DND-41 (cell line): ENCODE measurements around the gene SLC5A5.

Experiments
- ATAC-seq: fragments of 200-7000 bp; cut with Tn5 transposase; 3 replicates; pipeline ENCODE4 v1.9.1; 2021; ENCODE audit warnings: low read depth; ENCODE audit not compliant: insufficient read depth
- DNase-seq: peaks from one replicate; pipeline ENCODE4 v3.0.0-alpha.2; 2020
- H2AFZ ChIP-seq: 2 replicates; pipeline ENCODE4 v1.6.0; 2012; ENCODE audit warnings: low read depth, low read length
- H3K27ac ChIP-seq: 2 replicates; pipeline ENCODE4 v1.5.1; 2012; ENCODE audit warnings: low read length, inconsistent platforms
- H3K27me3 ChIP-seq: fragments of 200-600 bp; sonication (generic); 2 replicates; pipeline ENCODE4 v1.6.0; 2012; ENCODE audit warnings: low read length, mild to moderate bottlenecking, inconsistent platforms; ENCODE audit not compliant: insufficient read depth, poor library complexity
- H3K36me3 ChIP-seq: 2 replicates; pipeline ENCODE4 v1.5.1; 2012; ENCODE audit warnings: low read length, inconsistent platforms; ENCODE audit not compliant: insufficient read depth
- H3K4me1 ChIP-seq: 2 replicates; pipeline ENCODE4 v1.5.1; 2012; ENCODE audit warnings: mild to moderate bottlenecking, low read length; ENCODE audit not compliant: insufficient read depth
- H3K4me2 ChIP-seq: 2 replicates; pipeline ENCODE4 v1.6.0; 2012; ENCODE audit warnings: mild to moderate bottlenecking, moderate library complexity, low read length, inconsistent platforms; ENCODE audit not compliant: insufficient read depth
- H3K4me3 ChIP-seq, 2 experiments: fragments of 200-600 bp in 1 of 2; shearing (Covaris generic) in 1 of 2; 2 replicates each; pipeline ENCODE4 v1.5.1; 2012 to 2016; ENCODE audit warnings: inconsistent platforms in 2 of 2, low read length in 2 of 2, mild to moderate bottlenecking in 2 of 2, low read depth in 1 of 2, moderate library complexity in 1 of 2
- H3K79me2 ChIP-seq: 2 replicates; pipeline ENCODE4 v1.6.0; 2012; ENCODE audit warnings: low read length, inconsistent platforms; ENCODE audit not compliant: insufficient read depth
- H3K9ac ChIP-seq: 2 replicates; pipeline ENCODE4 v1.6.0; 2012; ENCODE audit warnings: low read depth, mild to moderate bottlenecking, inconsistent platforms, low read length, moderate library complexity
- H3K9me3 ChIP-seq: 2 replicates; pipeline ENCODE4 v1.5.1; 2012; ENCODE audit warnings: low read length, moderate library complexity, mild to moderate bottlenecking, inconsistent platforms; ENCODE audit not compliant: insufficient read depth, severe bottlenecking
- H4K20me1 ChIP-seq: 2 replicates; pipeline ENCODE4 v1.6.0; 2012; ENCODE audit warnings: low read length; ENCODE audit not compliant: insufficient read depth
- EZH2 ChIP-seq: IDR thresholded peaks from 3 replicates; pipeline ENCODE4 v1.6.1; 2012; ENCODE audit warnings: borderline replicate concordance, low read depth, mild to moderate bottlenecking, moderate library complexity, low read length, inconsistent platforms; ENCODE audit not compliant: severe bottlenecking
- TF ChIP-seq, protein P1 (sequence below): IDR thresholded peaks from 2 replicates; pipeline ENCODE4 v1.5.1; 2012; ENCODE audit warnings: borderline replicate concordance, low read length, moderate library complexity, mild to moderate bottlenecking; ENCODE audit not compliant: poor library complexity, severe bottlenecking; ENCODE audit errors: extremely low read depth

Gene SLC5A5

DNA sequence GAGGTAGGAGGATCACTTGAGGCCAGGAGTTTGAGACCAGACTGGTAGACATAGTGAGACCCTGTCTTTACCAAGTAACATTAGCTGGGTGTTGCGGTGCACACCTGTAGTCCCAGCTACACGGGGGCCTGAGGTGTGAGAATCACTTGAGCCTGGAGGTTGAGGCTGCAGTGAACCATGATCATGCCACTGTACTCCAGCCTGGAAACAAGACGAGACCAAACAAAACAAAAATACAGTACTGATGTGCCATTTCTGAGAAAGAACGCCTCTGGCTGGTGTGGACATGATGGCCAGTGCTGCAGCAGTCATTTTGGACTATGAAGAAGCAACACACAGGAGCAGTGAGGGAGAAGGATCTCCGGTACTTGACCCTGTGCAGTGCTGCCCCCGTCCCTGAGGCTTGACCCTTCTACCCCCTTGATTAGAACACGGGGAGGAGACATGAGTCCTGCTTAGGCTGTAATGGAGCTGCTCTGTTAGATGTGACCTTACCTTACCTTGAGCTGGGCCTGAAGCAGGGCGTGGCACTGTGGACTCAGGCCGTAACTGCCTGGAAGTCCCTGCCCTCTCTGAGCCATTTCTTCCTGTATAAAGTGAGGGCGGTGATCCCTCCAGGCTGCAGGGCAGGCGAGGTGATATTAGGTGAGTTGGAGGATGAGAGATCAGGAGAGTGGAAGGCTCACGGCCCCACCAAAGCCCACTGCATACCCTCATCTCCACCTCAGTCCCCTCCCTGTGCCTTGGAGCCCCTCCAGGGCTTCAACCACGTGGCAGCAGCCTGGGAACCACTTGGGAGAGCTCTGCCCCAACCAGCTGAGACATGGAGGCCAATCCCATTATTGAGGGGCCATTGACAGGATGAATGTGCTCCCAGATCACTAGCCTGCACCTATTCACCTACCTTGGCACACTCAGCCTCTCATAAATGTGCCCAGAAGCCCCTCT, 6.1 kb upstream of the SLC5A5 start:
- Histone ChIP-seq H3K79me2 (peaks cover 21% of the 10 kb centered on the region), H3K4me2 (no peak overlapping the region), H3K27me3 (no peaks in the 10 kb centered on the region), H3K36me3 (peaks cover 41% of the 10 kb centered on the region), H4K20me1 (peaks cover 44% of the 10 kb centered on the region), H3K9me3 (no peaks in the 10 kb centered on the region), H3K9ac (no peak overlapping the region), H3K27ac (no peak overlapping the region), H3K4me3 (no peak overlapping the region), H2AFZ (no peak overlapping the region), H3K4me1 (peaks cover 16% of the 10 kb centered on the region)
- DNase-seq, result no peak
- no peak for TF ChIP-seq EZH2
- TF ChIP-seq, protein P1, sequence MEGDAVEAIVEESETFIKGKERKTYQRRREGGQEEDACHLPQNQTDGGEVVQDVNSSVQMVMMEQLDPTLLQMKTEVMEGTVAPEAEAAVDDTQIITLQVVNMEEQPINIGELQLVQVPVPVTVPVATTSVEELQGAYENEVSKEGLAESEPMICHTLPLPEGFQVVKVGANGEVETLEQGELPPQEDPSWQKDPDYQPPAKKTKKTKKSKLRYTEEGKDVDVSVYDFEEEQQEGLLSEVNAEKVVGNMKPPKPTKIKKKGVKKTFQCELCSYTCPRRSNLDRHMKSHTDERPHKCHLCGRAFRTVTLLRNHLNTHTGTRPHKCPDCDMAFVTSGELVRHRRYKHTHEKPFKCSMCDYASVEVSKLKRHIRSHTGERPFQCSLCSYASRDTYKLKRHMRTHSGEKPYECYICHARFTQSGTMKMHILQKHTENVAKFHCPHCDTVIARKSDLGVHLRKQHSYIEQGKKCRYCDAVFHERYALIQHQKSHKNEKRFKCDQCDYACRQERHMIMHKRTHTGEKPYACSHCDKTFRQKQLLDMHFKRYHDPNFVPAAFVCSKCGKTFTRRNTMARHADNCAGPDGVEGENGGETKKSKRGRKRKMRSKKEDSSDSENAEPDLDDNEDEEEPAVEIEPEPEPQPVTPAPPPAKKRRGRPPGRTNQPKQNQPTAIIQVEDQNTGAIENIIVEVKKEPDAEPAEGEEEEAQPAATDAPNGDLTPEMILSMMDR, result no peak
- ATAC-seq, result peak; percentile 30

GRCh38 chr19:17866312-17866963, 5.3 kb upstream of the SLC5A5 start:
- Histone ChIP-seq H4K20me1 (peaks cover 36% of the 10 kb centered on the region), H3K4me3 (no peak overlapping the region)

DNA sequence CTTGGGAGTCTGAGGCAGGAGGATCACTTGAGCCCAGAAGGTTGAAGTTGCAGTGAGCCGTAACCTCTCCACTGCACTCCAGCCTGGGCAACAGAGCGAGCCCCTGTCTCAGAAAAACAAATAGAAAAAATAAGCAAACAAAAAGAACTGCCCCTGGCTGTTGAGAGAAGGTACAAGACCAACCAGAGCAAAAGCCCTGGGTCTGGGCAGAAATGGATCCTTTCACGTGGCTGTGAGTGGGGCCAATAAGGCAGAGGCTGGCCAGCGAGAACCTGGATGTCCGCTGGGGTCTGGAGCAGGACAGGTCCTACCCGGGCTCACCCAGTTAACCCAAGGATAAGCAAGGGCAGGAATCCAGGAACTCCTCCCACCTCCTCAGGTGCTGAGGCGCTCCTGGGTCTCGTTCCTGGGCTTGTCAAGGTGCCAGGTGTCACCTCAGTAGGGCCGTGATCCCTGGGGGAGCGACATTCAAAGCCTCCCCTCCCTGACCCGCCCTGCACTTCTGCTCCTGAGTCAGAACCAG, 4.7 kb upstream of the SLC5A5 start:
- TF ChIP-seq, protein P1, result no peak
- Histone ChIP-seq H3K4me3 (no peak overlapping the region), H3K27ac (no peak overlapping the region), H3K9me3 (no peaks in the 10 kb centered on the region), H3K79me2 (peaks cover 7% of the 10 kb centered on the region; the same call in 1 of the 2 replicates), H3K36me3 (peaks cover 27% of the 10 kb centered on the region), H3K27me3 (no peaks in the 10 kb centered on the region), H3K4me1 (peaks cover 2% of the 10 kb centered on the region; the same call in 1 of the 2 replicates), H3K4me2 (no peak overlapping the region), H3K9ac (no peak overlapping the region), H2AFZ (no peak overlapping the region), H4K20me1 (peaks cover 30% of the 10 kb centered on the region)
- DNase-seq (no peak), ATAC-seq (no peak)

More at GRCh38 chr19:17866312-17866963, 5.3 kb upstream of the SLC5A5 start:
- no peaks in the 10 kb centered on the region for H3K27me3 ChIP-seq
- no peaks in the 10 kb centered on the region for H3K9me3 ChIP-seq
- no peak overlapping the region for H3K4me2 ChIP-seq
- H3K4me1 ChIP-seq, result peaks cover 8% of the 10 kb centered on the region
- no peak overlapping the region for H2AFZ ChIP-seq
- TF ChIP-seq, protein P1, result no peak
- no peak for TF ChIP-seq EZH2
- no peak for DNase-seq
- H3K79me2 ChIP-seq, result peaks cover 13% of the 10 kb centered on the region
- no peak overlapping the region for H3K9ac ChIP-seq
- peaks cover 33% of the 10 kb centered on the region for H3K36me3 ChIP-seq
- no peak for ATAC-seq
- H3K27ac ChIP-seq, result no peak overlapping the region
